Inferior parietal cortex (tissue), 1 donor: ENCODE measurements around the gene SOHLH2.
A peak's percentile ranks its signal among the peaks of the same experiment; 100 is the strongest.

ENCODE experiments used
- DNase-seq: peaks from one replicate; pipeline ENCODE4 v3.0.0-alpha.2; 2016; ENCODE audit errors: extremely low spot score

The SOHLH2 gene

GRCh38 chr13:36183901-36184300 lies 30.5 kb downstream of the SOHLH2 start:
- DNase-seq: no peak

DNA sequence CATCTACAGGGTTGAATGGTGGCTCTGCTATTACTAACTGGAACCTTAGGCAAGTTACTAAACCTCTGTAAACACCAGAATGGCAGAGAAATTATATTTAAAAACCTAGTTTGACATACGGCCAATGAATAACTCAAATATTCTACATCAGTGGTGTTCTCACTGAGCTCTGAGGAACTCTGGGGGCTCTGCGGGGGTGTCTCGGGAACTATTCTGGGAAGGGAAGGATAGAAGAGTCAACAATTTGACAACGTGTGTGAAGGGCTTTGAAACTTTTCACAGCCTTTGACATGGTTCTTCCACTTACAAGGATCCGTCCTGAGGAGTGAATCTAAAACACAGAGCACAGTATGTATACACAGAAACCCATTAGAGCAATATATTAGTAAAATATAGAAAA lies 38.7 kb downstream of the SOHLH2 start:
- no peak for DNase-seq

- no peak for DNase-seq
Observed at GRCh38 chr13:36174923-36175322, 39.4 kb downstream of the SOHLH2 start.

- no peak for DNase-seq
Observed at GRCh38 chr13:36173571-36174322, 40.6 kb downstream of the SOHLH2 start.

- no peak for DNase-seq
Observed at GRCh38 chr13:36166046-36166445, 48.3 kb downstream of the SOHLH2 start.

- DNase-seq: no peak
Observed at GRCh38 chr13:36163809-36164308, 50.5 kb downstream of the SOHLH2 start.

DNA sequence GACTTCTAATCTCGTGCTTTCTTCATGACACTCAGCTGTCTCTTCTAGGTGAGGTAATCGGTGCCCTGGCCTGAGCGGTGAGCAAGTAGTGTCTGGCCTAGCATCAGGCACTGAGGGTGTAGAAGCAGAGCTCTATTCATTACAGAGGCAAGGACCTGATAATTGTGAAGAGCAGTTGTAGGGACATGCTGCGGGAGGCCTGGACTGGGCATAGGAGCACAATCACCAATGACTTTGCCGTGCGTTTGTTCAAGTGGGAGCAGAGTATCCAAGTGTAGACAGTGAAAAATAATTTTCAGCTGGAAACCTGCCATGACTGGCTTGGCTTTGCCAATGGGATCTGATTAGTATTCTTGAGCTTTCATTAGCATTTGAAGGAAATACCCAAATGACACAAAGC lies 51.1 kb downstream of the SOHLH2 start:
- DNase-seq: no peak

- no peak for DNase-seq
Observed at GRCh38 chr13:36160297-36160696, 54.1 kb downstream of the SOHLH2 start.

GRCh38 chr13:36158611-36159010 lies 55.7 kb downstream of the SOHLH2 start:
- DNase-seq: no peak

DNA sequence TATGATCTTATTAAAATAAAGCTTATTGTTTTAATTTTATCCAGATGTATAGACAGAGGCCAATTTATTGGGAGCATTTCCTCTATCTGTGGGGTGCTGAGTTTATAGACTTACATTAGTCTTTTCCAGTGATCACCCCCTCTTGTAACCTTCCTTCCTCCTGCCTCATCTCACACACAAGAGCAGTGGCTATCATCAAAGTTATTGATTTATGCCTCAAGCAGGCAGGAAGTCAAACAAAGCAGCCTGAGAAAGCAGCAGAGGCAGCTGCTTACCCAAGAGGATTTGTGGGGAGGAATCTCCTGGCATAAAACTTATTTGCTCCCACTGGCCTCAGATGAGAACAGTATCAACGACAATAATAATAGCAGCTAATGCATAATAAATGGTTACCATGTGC lies 56.9 kb downstream of the SOHLH2 start:
- DNase-seq: no peak

- peak; percentile 22 for DNase-seq
Observed at GRCh38 chr13:36154567-36155291, 59.6 kb downstream of the SOHLH2 start.

- no peak for DNase-seq
Observed at GRCh38 chr13:36151591-36151990, 62.8 kb downstream of the SOHLH2 start.

GRCh38 chr13:36148446-36148845 lies 65.9 kb downstream of the SOHLH2 start:
- DNase-seq: no peak

DNA sequence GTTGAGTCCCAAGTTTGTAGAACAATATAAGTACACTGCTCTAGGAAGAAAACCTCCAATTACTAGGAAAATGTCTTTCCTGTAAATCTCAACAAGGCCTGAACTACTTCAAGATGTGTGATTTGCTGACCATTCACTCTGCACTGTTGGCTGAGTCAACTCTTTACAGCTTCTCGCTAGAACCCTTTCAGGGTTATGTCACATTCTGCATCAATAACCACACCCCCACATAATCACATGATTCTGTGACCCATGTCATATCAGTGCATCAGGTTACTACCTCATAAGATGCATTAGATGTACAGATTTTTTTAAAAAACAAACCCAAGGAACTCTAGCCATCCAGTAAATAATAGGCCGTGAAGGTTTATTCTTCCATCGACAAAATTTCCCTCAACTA lies 67.0 kb downstream of the SOHLH2 start:
- no peak for DNase-seq

- no peak for DNase-seq
Observed at GRCh38 chr13:36146511-36147269, 67.7 kb downstream of the SOHLH2 start.

DNA sequence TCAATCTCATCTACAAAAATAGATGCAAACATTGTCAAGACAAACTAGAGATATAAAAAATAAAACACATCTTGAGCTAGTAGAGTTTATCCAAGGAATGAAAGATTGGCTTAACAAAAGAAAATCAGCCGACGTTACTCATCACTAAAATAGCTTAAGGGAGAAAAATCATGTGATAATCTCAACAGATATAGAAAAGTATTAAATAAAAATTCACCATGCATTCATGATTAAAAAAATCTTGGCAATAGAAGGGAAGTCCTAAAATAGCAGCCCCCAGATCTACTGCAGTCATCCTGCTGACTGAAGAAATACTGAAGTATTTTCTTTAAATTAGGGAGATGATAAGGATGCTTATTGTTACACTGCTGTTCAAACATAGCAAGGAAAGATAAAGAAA lies 70.6 kb downstream of the SOHLH2 start:
- DNase-seq: no peak

- no peak for DNase-seq
Observed at GRCh38 chr13:36142735-36143134, 71.6 kb downstream of the SOHLH2 start.

- no peak for DNase-seq
Observed at GRCh38 chr13:36135876-36136275, 78.5 kb downstream of the SOHLH2 start.

DNA sequence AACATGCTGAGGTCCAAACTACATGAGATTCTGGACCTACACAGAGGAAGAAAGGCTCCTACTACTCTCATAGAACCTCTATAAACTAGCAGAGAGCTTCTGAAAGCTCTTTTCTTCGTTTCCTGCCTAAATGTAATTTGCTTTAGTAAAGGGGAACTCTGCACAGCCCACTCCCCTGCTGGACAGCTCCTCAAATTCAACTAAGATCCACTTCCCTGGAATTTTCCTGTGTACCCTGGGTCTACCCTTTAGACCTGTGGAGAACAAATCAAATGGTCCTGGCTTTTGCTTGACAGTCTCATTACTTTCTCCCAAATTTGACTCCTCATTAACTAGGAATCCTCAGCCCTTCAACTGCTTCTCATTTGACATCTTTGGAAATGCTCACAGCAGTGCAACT lies 79.7 kb downstream of the SOHLH2 start:
- DNase-seq: no peak

- DNase-seq: no peak
Observed at GRCh38 chr13:36133950-36134626, 80.3 kb downstream of the SOHLH2 start.

DNA sequence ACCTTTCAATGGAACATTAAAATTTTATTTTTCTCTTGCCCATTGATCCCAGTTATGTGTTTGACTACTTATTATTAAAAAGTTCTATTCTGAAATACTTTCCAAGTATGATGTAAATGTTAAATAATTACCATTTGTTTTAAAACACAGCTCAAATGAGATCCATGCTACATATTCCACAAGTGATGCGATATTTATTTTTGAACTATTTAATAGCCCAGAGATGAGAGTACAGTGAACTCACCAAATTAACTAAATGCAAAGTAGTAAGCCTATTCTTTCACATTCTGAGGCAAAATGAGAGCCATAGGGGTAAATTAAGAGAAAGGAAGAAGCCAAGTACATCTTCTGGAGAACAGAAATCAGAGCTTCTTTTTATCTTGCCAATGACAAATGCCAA lies 82.0 kb downstream of the SOHLH2 start:
- DNase-seq: no peak

GRCh38 chr13:36131931-36132297 lies 82.4 kb downstream of the SOHLH2 start:
- DNase-seq: no peak
